BJ (cell line): ENCODE measurements around the gene MIB1. TPM values are rescaled to one million over a fixed set of nuclear protein-coding genes. Genes with fewer than 3 reads are reported as not detected.
A peak's percentile ranks its signal among the peaks of the same experiment; 100 is the strongest.

Experiments
- CTCF ChIA-PET: fragments of 350-600 bp; formaldehyde crosslinking; extraction: SDS; loops from one replicate; lab custom pipeline; 2021; ENCODE audit warnings: antibody characterized with exemption, inconsistent platforms; lab: Yijun Ruan, JAX
- POLR2A ChIA-PET: fragments of 300-600 bp; sonication (Branson Sonifier 250); formaldehyde crosslinking; extraction: SDS; loops from one replicate; lab custom pipeline; 2021; ENCODE audit warnings: antibody characterized with exemption; lab: Charles Lee
- DNase-seq: peaks from one replicate; pipeline ENCODE4 v3.0.0-alpha.2; 2011; ENCODE audit warnings: low read depth
- H3K27me3 ChIP-seq: 2 replicates; pipeline ENCODE4 v1.6.0; 2011; ENCODE audit warnings: low read length; ENCODE audit not compliant: control insufficient read depth, insufficient read depth
- H3K36me3 ChIP-seq: 2 replicates; pipeline ENCODE4 v1.5.1; 2011; ENCODE audit warnings: low read length; ENCODE audit not compliant: control insufficient read depth, insufficient read depth
- H3K4me3 ChIP-seq: 2 replicates; pipeline ENCODE4 v1.5.1; 2011; ENCODE audit warnings: low read depth, mild to moderate bottlenecking, control low read depth, low read length
- CTCF ChIP-seq: IDR thresholded peaks from 2 replicates; pipeline ENCODE4 v1.5.1; 2011; ENCODE audit warnings: low read depth, mild to moderate bottlenecking, control low read depth, inconsistent platforms, low read length, moderate library complexity; ENCODE audit not compliant: insufficient read depth
- polyA minus RNA-seq: library from RNA; depleted of rRNA, polyadenylated mRNA; stranded (reverse); fragments of >200 nt; gene quantifications from 2 replicates; pipeline ENCODE4 v1.2.3, GENCODE V29; 2011; rRNA and poly(A)+ RNA removed
- polyA plus RNA-seq: library from polyadenylated mRNA; depleted of rRNA; stranded (reverse); fragments of >200 nt; gene quantifications from 2 replicates; pipeline ENCODE4 v1.2.3, GENCODE V29; 2011; rRNA removed

The MIB1 gene
- 10.0 and 18.7 TPM in 2 replicates for polyA plus RNA-seq
- 37.7 and 38.7 TPM in 2 replicates for polyA minus RNA-seq

GRCh38 chr18:21740538-21741311 is at the start of gene MIB1:
TSS of gene MIB1 (plus strand) at chr18:21740792. CDS start at chr18:21741584, 792 bp downstream.
- CTCF ChIA-PET: interaction anchor here (1.2 to 1.5 kb wide), 2 partner anchors 85 to 140 kb away, joined by 4 to 6 read pairs; partner anchors contain the start of gene ESCO1
- H3K4me3 ChIP-seq: peak within 1 kb of the TSS; percentile 97
- TF ChIP-seq CTCF: no peak
- POLR2A ChIA-PET: interaction anchor here (0.6 to 0.7 kb wide), 4 partner anchors 20 to 316 kb away, joined by 3 to 4 read pairs (median 3); no protein-coding TSS in a partner anchor
- no peaks in the 10 kb centered on the region for H3K27me3 ChIP-seq
- peak; percentile 70 for DNase-seq
- no peaks in the 10 kb centered on the region for H3K36me3 ChIP-seq

DNA sequence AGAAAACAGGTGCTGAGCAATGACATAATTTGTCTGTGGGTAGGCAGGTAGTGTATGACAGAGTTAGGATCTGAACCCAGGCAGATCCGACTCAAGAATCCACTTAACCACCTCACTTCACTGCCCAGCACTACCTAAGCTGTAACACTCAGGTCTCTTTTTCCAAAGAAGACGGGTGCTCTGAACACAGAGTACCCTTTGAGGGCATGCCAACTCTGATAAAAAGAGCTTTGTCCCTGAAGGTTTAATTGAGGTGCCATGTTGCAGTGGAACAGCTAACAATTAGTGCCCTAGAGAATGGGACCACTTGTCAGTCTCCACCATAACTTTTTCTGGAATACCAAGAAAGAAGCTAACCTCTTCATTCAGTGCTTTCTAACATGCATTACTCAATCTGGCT is 47.3 kb upstream of the MIB1 start:
- ChIA-PET POLR2A (no interaction called here), CTCF (no interaction called here)
- no peak for DNase-seq
- TF ChIP-seq CTCF: no peak
- Histone ChIP-seq H3K36me3 (no peaks in the 10 kb centered on the region), H3K4me3 (no peak overlapping the region), H3K27me3 (no peaks in the 10 kb centered on the region)

DNA sequence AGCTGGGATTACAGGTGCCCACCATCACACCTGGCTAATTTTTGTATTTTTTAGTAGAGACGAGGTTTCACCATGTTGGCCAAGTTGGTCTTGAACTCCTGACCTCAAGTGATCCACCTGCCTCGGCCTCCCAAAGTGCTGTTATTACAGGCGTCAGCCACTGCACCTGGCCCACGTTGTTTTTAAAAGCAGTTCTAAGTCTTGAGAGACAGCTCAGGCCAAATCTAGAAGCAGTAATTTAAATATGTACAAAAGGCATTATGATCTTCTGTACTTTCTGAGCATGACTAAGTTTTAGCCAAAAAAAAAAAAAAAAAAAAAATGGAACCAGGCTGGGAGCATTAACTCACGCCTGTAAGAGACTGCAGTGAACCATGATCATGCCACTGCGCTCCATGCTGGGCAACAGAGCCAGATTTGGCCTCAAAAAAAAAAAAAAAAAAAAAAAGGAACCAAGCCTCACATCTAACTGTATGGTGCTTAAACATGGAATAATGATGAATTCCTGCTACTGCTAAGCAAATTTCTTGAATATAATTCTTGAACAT is 40.0 kb upstream of the MIB1 start:
- ChIA-PET POLR2A (no interaction called here), CTCF (interaction anchor here (1.0 kb wide), 1 partner anchor 14 kb away, joined by 3 read pairs; no protein-coding TSS in a partner anchor)
- Histone ChIP-seq H3K27me3 (no peaks in the 10 kb centered on the region), H3K36me3 (no peaks in the 10 kb centered on the region), H3K4me3 (no peak overlapping the region)
- no peak for DNase-seq
- no peak for TF ChIP-seq CTCF

GRCh38 chr18:21701621-21702020 is 39.0 kb upstream of the MIB1 start:
- no peak for DNase-seq
- TF ChIP-seq CTCF: no peak
- Histone ChIP-seq H3K4me3 (no peak overlapping the region), H3K36me3 (no peaks in the 10 kb centered on the region), H3K27me3 (no peaks in the 10 kb centered on the region)
- ChIA-PET POLR2A (no interaction called here), CTCF (no interaction called here)

- DNase-seq: no peak
Measured at GRCh38 chr18:21702602-21703001, 38.0 kb upstream of the MIB1 start.

More at GRCh38 chr18:21702602-21703001, 38.0 kb upstream of the MIB1 start:
- POLR2A ChIA-PET: no interaction called here
- Histone ChIP-seq H3K4me3 (no peak overlapping the region), H3K27me3 (no peaks in the 10 kb centered on the region), H3K36me3 (no peaks in the 10 kb centered on the region)
- TF ChIP-seq CTCF: no peak
- CTCF ChIA-PET: no interaction called here
